Right lung (tissue), 5 donors: ENCODE results near the gene TMEM126A. TPM values are rescaled to one million over a fixed set of nuclear protein-coding genes. Genes with fewer than 3 reads are reported as not detected.
A peak's percentile ranks its signal among the peaks of the same experiment; 100 is the strongest.
"Not testable (repeated sequence)": the region's sequence is repeated elsewhere in the genome, so short reads cannot be mapped to it uniquely, and the experiment has no call there.

Experiments
- DNase-seq, 2 donors: peaks; one replicate each; pipeline ENCODE4 v3.0.0-alpha.2; 2013
- polyA plus RNA-seq, 5 donors: library from polyadenylated mRNA; unstranded; fragments of 120-200 nt; gene quantifications; one replicate each; pipeline versions ENCODE4 v1.2.1 to v1.2.3, GENCODE V29; 2013; ENCODE audit warnings: inconsistent platforms in 1 of 5, low replicate concordance in 1 of 5; ENCODE audit not compliant: insufficient read length in 5 of 5, insufficient read depth in 1 of 5

TMEM126A gene
- polyA plus RNA-seq, 5 donors, result 27.0 to 40.4 (median 36.2) TPM

GRCh38 chr11:85652786-85653447 lies 5.2 kb downstream of the TMEM126A start:
- DNase-seq, result no peak

GRCh38 chr11:85654343-85654742 lies 6.6 kb downstream of the TMEM126A start:
- DNase-seq, result not testable (repeated sequence)

GRCh38 chr11:85656777-85657176 lies 9.0 kb downstream of the TMEM126A start:
- no peak for DNase-seq

GRCh38 chr11:85658180-85658579 lies 10.4 kb downstream of the TMEM126A start:
- DNase-seq, result no peak

GRCh38 chr11:85661972-85662664 lies 14.4 kb downstream of the TMEM126A start:
- DNase-seq, result no peak

GRCh38 chr11:85663080-85663752 lies 15.4 kb downstream of the TMEM126A start:
- no peak for DNase-seq

GRCh38 chr11:85663753-85664614 lies 16.2 kb downstream of the TMEM126A start:
- peak; percentile 77 to 79 for DNase-seq

- DNase-seq, result peak; percentile 96
Measured at GRCh38 chr11:85664615-85665481, 17.1 kb downstream of the TMEM126A start, which contains the start of gene CREBZF. Gene CREBZF, minus strand, starts transcription at chr11:85665129. Its CDS starts 254 bp downstream, at chr11:85664875.

- no peak for DNase-seq
Measured at GRCh38 chr11:85665733-85666132, 18.0 kb downstream of the TMEM126A start.

- DNase-seq, result no peak
Measured at GRCh38 chr11:85666687-85667086, 18.9 kb downstream of the TMEM126A start.

GRCh38 chr11:85668157-85668556 lies 20.4 kb downstream of the TMEM126A start:
- DNase-seq, result no peak

- not testable (repeated sequence) for DNase-seq
Measured at GRCh38 chr11:85670949-85671663, 23.3 kb downstream of the TMEM126A start.

- DNase-seq, result no peak
Measured at GRCh38 chr11:85672105-85672902, 24.5 kb downstream of the TMEM126A start.

GRCh38 chr11:85673393-85673792 lies 25.6 kb downstream of the TMEM126A start:
- no peak for DNase-seq

GRCh38 chr11:85679576-85679975 lies 31.8 kb downstream of the TMEM126A start:
- DNase-seq, result no peak

GRCh38 chr11:85680897-85681296 lies 33.1 kb downstream of the TMEM126A start:
- no peak for DNase-seq

GRCh38 chr11:85682330-85683305 lies 34.9 kb downstream of the TMEM126A start:
- peak; percentile 59 to 74 for DNase-seq
